NCI-H146 treated with DMSO at 0.1 percent for 48 hours (cell line): Measurements from ENCODE around the gene GPC6.
A peak's percentile ranks its signal among the peaks of the same experiment; 100 is the strongest.

Experiments
- DNase-seq: peaks from one replicate; lab custom pipeline; 2025; ENCODE audit not compliant: unreplicated experiment; lab: John Stamatoyannopoulos, UW

The GPC6 gene

GRCh38 chr13:94079876-94080275 is 853.3 kb downstream of the GPC6 start:
- DNase-seq: no peak

DNA sequence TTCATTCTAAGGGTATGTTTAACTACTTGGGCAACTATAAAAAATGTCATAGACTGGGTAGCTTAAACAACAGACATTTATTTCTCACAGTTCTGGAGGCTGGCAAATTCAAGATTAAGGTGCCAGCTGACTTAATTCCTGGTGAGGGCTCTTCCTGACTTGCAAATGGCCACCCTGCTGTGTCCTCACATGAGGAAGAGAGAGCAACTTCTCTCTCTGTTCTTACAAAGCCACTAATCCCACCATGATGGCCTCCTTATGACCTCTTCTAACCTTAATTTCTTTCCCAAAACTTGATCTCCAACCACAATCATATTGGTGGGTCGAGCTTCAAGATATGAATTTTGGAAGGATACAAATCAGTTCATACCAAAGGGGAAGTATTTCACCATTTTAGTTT is 853.9 kb downstream of the GPC6 start:
- no peak for DNase-seq

DNA sequence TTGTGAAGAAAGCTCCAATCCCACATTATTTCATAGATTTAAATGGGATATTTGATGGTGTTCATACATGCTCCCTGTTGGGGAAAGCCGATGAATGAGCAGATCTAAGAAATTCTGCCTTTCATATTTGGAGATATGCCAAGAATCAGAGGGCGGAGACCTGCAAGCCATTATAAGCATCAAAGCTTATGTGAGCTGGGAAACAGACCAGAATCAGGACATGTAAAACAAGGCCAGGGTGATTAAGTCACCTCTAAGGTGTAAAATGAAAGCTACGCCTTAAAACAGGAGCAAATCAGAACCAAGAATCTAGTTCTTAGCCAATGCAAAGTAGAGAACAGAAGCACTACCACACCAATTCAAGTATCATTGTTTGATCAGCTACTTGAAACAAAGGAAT is 860.5 kb downstream of the GPC6 start:
- DNase-seq: no peak

DNA sequence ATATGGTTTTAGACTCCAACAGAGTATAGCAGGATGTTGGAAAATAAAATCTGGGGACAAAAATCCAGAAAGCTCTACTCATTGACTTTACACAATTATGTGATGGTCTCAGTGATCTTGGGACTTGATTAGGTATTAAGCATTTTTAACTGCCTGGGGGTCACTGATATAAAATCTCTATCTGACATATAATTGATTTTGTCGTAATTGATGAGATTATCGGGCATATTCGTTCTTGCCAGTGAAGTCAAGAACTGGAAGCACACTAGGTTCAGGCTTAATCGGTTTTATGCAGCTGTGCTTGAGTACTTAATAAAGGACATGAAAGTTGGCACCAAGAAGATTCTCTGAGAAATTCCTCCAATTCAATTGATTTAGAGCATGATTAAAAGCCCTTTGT is 862.1 kb downstream of the GPC6 start:
- no peak for DNase-seq

- no peak for DNase-seq
Observed at GRCh38 chr13:94090773-94091480, 864.3 kb downstream of the GPC6 start.

DNA sequence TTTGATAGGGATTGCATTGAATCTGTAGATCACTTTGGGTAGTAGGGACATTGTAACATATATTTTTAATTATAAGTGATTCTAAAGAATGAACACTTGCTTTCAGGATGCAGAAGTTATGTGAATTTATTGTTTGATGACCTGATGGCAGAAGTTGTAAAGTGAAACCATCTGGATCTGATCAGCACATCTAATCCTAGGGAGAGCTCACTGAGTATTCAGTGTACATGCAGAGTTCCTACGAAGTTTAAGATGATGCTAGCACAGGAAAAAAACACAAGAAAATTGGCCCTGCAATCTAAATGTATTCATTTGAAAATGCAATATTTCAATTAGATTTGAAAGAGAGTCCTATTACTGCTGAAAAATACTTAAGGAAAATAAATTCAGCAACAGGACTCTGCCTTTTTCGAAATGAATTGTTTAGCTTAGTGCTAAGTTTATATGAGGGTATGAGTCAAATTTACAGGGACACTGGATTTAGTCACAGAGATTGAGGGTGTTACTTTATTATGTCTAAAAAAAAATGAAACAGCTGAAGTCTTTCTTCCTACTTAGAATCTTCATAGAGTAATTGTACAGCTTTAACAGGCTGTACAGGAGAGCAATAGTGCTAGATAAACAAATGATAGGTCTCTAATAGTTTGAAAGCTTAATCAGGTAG is 867.2 kb downstream of the GPC6 start:
- no peak for DNase-seq

- peak; percentile 65 for DNase-seq
Observed at GRCh38 chr13:94109715-94110374, 883.2 kb downstream of the GPC6 start.

DNA sequence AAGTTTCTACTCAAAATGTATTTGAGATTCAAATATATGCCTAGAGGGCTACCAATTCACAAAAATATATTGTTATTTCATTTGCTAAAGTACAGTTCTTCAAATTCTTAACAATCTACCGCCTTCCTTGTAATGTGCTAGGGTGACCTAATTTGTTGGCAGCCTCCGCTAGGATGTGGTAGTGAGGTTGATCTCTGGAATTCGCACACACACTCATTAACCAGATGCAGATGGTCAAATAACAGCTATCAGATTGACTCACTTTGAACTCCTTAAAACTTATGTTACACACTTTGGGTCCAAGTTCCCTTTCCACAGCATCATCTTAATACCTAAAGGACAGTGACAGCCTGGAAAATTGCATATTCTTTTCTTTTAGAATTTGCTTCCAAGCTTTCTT is 885.6 kb downstream of the GPC6 start:
- no peak for DNase-seq

DNA sequence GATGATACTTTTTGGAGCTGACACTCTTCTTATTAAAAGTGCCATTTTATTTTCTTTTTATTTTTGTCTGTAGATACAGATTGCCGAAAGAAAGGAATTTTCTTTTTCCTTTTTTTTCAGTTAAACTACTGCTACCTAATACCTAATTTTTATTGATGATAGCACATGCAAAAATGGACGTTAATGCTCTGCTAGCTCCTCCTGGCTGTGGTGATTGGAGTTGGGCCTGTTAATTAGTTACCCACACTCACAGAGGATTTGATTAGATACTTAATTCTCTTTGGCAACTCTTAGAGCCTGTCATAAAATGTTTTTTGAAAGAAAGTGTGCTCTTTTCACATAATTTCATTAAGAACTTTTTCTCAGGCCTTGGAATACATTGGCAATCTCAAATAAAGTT is 886.1 kb downstream of the GPC6 start:
- no peak for DNase-seq

DNA sequence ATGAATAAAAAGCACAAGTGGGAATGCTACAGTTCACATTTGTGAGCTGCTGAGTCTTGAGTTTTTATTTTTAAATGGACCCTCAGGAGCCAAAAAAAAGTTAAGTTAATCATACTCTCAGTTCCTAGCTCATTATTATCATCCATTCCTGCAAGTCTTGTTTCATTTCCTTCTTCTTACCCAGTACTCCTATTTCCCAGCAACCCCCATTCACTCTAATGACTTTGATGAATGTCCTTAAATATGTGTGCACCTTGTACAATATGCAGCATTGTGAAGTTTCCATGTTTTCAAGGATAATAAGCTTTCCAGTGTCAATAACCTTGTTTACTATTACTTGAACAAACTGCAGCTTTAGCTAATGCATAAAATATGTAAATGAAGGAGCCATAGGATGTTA is 886.6 kb downstream of the GPC6 start:
- no peak for DNase-seq

DNA sequence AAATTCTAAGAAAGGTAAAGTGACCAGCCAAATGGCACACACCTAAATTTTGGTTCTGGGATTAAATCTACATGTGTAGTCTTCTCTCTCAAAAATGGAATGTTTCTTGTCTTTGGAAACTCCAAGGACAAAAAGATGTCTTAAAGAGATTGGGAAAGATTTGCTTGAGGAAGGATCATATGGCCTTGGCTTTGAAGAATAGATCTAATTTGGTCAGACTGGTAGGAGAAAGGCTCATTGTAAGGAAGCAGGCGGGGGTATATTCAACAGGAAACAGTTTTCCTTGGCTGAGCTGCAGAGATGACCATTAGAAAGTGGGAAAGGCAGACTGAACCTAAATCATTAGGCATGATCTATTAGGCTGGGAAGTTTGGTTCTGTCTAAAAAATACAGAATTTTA is 887.6 kb downstream of the GPC6 start:
- no peak for DNase-seq

GRCh38 chr13:94115054-94115453 is 888.4 kb downstream of the GPC6 start:
- DNase-seq: no peak

- no peak for DNase-seq
Observed at GRCh38 chr13:94119360-94119936, 892.8 kb downstream of the GPC6 start.

DNA sequence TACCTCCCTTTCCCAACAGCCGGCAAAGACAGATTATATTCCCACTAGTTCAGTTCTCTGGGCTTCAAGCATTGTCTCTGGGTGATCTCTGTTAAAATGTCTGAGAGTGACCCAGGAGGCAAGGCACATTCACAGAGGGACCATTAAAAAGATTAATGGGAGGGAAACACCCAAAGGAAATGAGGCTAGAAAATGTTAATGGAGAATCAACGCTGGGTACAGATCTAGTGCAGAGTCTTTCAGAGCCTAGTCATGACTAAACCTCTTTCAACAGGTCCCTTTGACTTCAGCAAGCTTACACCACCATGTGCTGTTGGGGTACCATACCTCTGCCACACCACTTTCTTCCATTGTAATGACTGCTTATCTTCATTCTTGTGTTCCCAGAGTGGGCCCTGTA is 894.3 kb downstream of the GPC6 start:
- DNase-seq: no peak

DNA sequence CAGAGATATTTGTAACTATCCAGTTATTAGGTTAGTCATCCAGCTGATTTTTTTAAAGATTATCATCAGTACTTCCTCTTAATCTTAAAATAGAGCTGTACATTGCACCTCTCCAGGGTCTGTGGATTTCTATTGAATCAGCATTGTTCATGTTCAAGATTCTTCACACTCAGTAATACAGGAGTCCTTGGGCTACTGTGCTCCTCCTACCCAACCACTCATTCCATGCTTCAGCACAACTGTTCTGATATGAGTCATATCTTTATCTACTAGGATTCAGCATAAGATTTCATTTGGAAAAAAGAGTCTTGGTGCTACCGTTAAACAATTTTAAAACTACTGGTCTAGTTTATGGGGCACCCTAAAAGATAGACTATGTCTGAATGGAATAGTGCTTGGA is 895.1 kb downstream of the GPC6 start:
- DNase-seq: no peak

DNA sequence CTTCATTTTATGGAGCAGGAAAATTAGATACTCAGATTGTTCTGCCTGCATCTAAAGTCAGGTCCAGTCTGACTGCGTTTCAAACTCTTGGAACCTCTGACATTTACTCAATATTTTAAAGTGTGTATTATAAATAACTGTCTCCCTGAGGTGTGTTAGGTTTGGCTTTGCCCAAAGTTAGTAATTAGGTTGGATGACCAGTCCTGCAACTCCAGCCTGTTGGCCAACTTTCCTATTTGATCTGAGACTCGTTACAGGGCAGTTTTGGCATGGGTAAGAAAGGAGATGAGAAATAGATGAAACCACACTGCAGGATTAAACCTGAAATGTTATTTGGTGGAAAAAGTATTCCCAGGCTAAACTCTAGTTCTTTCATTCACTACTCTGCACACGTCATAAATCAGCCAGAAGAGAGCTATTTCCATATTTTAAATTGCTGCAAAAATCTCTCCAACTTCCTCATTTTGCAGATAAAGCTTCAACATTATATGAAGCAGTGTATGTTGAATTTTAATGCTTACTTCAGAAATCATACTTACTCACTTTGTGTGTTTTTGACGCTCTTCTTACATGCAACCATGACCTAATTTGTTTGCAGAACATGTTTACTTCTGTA is 895.8 kb downstream of the GPC6 start:
- no peak for DNase-seq

DNA sequence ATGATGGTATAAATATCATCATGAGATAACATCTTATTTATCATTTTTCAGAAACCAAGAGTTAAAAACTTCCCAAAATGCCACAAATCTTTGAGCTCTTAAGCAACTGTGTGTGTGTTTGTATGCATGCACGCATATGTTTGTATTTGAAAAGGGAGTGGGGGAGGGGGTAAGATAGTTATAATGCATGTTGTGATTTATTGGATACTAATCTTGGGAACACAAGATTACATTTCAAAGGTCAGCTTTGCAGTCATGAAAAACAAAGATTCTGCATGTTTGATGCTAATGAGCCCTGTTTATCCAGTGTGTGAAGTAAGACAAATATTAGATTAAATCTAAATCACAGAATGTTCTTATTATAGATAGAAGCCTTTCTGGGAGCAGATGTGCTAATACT is 897.0 kb downstream of the GPC6 start:
- no peak for DNase-seq

- no peak for DNase-seq
Observed at GRCh38 chr13:94128430-94128829, 901.8 kb downstream of the GPC6 start.

DNA sequence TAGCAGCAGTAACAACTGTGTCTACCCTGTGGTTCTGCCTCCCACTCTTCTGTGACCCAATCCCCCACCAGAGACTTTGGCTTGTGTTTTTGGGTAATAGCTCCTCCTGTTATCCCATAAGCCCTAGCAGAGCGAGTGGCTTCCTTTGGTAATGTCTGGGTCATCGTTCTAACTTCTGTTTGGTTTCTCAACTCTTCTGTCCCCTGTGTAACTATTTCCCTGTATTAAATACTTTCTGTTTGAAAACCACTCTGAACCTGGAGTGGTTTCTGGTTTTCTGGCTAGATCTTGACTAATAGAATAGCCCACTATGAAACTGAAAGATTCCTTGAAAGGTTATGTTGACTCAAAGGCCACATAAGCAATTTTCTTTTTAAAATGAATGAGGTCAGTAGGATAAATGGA is 902.9 kb downstream of the GPC6 start:
- no peak for DNase-seq

- no peak for DNase-seq
Observed at GRCh38 chr13:94138831-94139230, 912.2 kb downstream of the GPC6 start.

GRCh38 chr13:94139393-94139995 is 912.9 kb downstream of the GPC6 start:
- DNase-seq: peak; percentile 62
